ENCODE data around the gene PLXNA2.

DNA sequence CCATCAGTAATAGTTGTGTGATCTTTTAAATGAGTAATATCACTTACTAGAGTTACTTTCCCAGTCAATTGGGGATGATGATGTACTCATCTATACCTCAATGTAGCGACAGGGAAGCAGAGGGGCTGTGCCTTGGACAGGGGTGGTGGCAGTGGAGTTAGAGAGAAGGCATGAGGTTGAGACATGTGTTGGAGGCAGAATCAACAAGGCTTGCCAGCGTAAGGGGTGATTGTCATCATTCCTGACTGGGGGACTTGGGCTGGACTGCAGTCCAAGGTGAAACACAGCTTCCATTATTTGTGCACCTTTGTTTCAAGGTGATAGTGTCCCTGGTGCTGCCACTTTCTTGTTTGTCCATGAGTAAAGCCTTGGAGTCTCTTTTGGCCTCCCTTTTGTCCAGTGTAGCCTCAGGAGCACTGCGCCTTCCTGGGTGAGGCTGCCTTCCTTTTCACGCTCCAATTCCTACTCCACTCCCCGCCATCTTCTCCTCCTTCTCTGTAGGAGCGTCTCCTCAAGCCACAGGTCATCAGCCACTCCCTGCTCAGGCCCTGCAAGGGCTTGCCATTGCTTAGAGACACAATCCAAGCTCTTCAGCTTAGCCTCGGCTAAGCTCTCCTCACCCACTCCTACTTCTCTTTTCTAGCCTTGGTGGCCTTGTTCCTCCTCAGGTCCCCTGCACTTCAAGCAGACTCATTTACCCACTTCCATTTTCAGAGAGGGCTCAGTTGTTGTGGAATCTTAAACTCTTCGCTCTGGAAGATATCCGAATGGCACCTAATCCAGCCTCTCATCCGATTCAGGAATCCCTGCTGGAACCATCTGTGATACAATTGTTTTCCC lies 255.6 kb downstream of the PLXNA2 start:
- TF ChIP-seq EZH2 (IDR thresholded peaks at IDR 0.05; ENCODE audit: insufficient read depth, poor library complexity, severe bottlenecking) (no peak), EZH2phosphoT487 (IDR thresholded peaks at IDR 0.05; ENCODE audit: insufficient read depth, low read depth) (no peak)
